ENCODE results near the gene SMAD2.

Gene SMAD2

DNA sequence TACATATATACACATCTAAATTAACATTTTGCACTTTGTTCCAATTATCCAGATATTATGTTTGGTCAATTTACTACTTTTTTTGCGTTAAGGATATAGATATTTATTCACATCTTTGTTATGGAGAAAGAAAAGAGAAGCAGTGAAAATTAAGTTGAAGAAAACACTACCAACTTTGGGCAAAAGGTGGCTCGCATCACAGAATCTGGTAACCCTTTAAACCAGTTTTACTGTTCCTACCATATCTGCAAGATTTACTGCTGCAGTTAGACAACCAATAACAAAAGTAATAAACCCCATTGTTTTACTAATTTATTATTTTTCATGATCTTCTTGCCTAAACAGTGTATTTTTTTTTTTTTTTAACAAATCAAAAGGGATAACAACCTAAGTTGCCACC, 53.6 kb downstream of the SMAD2 start:
- TF ChIP-seq, protein P1, sequence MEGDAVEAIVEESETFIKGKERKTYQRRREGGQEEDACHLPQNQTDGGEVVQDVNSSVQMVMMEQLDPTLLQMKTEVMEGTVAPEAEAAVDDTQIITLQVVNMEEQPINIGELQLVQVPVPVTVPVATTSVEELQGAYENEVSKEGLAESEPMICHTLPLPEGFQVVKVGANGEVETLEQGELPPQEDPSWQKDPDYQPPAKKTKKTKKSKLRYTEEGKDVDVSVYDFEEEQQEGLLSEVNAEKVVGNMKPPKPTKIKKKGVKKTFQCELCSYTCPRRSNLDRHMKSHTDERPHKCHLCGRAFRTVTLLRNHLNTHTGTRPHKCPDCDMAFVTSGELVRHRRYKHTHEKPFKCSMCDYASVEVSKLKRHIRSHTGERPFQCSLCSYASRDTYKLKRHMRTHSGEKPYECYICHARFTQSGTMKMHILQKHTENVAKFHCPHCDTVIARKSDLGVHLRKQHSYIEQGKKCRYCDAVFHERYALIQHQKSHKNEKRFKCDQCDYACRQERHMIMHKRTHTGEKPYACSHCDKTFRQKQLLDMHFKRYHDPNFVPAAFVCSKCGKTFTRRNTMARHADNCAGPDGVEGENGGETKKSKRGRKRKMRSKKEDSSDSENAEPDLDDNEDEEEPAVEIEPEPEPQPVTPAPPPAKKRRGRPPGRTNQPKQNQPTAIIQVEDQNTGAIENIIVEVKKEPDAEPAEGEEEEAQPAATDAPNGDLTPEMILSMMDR (IDR thresholded peaks at IDR 0.05; ENCODE audit: borderline replicate concordance, insufficient read depth, low read depth, low read length), result no peak
- H3K4me3 ChIP-seq (ENCODE audit: low read depth, low read length), result no peak overlapping the region

DNA sequence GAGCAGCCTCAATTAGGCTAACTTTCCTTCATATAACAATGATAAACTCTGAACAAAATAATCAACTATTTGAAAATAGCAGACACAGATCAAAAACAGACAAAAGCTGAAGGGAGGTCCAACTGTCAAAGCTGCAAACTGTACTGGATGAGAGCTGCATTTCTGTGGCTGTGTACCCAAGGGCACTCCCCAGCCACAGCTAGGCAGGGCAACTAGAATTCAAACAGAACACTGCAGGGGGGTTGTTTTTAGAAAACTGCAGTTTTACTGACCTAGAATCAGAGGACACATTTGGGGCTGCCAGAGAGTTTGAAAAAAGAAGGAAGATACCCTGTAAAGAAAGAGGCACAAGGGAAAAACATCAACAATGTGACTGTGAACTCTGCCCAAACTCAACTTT, 56.8 kb downstream of the SMAD2 start:
- TF ChIP-seq, protein P1 (IDR thresholded peaks at IDR 0.05; ENCODE audit: borderline replicate concordance, insufficient read depth, low read depth, low read length), result no peak
- H3K4me3 ChIP-seq (ENCODE audit: low read depth, low read length), result no peak overlapping the region

DNA sequence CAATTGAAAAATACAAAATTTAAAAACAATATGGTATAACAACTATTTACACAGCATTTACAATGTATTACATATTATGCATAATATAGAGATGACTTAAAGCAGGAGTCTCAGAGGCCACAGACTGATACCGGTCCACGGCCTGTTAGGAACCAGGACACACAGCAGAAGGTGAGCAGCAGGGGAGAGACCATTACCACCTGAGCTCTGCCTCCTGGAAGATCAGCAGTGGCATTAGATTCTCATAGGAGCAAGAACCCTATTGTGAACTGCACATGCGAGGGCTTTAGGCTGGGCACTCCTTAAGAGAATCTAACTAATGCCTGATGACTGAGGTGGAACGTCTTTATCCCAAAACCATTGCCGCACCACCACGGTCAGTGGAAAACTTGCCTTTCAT, 58.0 kb downstream of the SMAD2 start:
- TF ChIP-seq, protein P1 (IDR thresholded peaks at IDR 0.05; ENCODE audit: borderline replicate concordance, insufficient read depth, low read depth, low read length), result no peak
- H3K4me3 ChIP-seq (ENCODE audit: low read depth, low read length), result no peak overlapping the region

DNA sequence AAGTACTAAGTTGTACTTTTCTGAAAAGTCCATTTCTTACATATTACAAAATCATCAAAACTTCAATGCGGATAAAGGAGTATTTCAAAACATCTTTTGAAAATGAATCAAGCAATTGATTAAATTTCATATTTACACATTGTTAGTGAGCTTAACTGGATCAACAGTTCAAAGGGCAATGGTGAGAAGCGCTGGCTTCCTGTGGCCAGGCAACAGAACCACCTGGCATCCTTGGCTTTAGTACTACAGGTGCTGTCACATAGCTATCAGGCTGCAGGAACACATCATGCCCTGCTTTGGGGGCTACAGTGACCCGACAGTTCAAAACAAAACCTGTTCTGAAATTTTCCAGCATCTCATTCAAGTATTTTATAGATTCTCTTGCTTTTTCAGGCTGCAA, 59.2 kb downstream of the SMAD2 start:
- TF ChIP-seq, protein P1 (IDR thresholded peaks at IDR 0.05; ENCODE audit: borderline replicate concordance, insufficient read depth, low read depth, low read length), result no peak
- H3K4me3 ChIP-seq (ENCODE audit: low read depth, low read length), result no peak overlapping the region

- TF ChIP-seq, protein P1 (IDR thresholded peaks at IDR 0.05; ENCODE audit: borderline replicate concordance, insufficient read depth, low read depth, low read length), result no peak
- no peak overlapping the region for H3K4me3 ChIP-seq (ENCODE audit: low read depth, low read length)
Measured at GRCh38 chr18:47870605-47871004, 59.9 kb downstream of the SMAD2 start.

GRCh38 chr18:47868744-47869143, 61.7 kb downstream of the SMAD2 start:
- no peak overlapping the region for H3K4me3 ChIP-seq (ENCODE audit: low read depth, low read length)
- TF ChIP-seq, protein P1 (IDR thresholded peaks at IDR 0.05; ENCODE audit: borderline replicate concordance, insufficient read depth, low read depth, low read length), result no peak

DNA sequence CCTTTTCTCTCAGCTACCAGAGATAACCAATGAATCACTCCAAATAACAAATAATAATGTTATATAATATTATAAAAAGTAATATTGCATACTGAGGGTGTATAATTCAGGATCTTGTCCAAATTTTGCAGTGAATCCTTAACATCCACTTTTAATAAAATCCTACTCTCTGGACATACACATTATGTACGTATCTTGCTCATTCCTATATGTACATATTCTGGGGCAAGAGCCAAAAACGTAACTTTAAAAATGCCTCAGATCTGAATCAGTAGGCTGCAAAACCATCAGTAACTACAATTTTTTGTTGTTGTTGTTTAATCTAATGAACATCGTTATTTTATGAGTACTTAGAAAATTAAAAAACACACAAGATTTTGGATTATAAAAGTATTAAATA, 65.3 kb downstream of the SMAD2 start:
- TF ChIP-seq, protein P1 (IDR thresholded peaks at IDR 0.05; ENCODE audit: borderline replicate concordance, insufficient read depth, low read depth, low read length), result no peak
- H3K4me3 ChIP-seq (ENCODE audit: low read depth, low read length), result no peak overlapping the region

All from GM12875 (cell line).